Activated B cell treated with CpG ODN at 0.5 μM for 24 hours (primary cell): ENCODE data around the gene NDRG3. TPM values are rescaled to one million over a fixed set of nuclear protein-coding genes. Genes with fewer than 3 reads are reported as not detected.

Source experiments
- ATAC-seq: fragments of 200-7000 bp; cut with Tn5 transposase; one replicate; pipeline ENCODE4 v1.10.0; 2021; ENCODE audit warnings: low read depth, mild to moderate bottlenecking, moderate library complexity
- CTCF ChIA-PET: fragments of 350-600 bp; sonication (Branson Sonifier 250); formaldehyde crosslinking; loops from one replicate; lab custom pipeline; 2021; ENCODE audit warnings: antibody characterized with exemption; lab: Charles Lee
- POLR2A ChIA-PET: fragments of 350-600 bp; sonication (Branson Sonifier 250); formaldehyde crosslinking; loops from one replicate; lab custom pipeline; 2021; ENCODE audit warnings: antibody characterized with exemption; lab: Charles Lee
- DNase-seq: peaks from one replicate; pipeline ENCODE4 v3.0.0; 2022
- H3K27ac Mint-ChIP-seq: one replicate; pipeline ENCODE4 v1.8.0; 2020; ENCODE audit warnings: mixed read lengths
- H3K27me3 Mint-ChIP-seq: one replicate; pipeline ENCODE4 v1.8.0; 2021; ENCODE audit warnings: mixed read lengths
- H3K36me3 Mint-ChIP-seq: one replicate; pipeline ENCODE4 v1.8.0; 2021; ENCODE audit warnings: low read depth, mixed read lengths
- H3K4me1 Mint-ChIP-seq: one replicate; pipeline ENCODE4 v1.8.0; 2021; ENCODE audit warnings: mixed read lengths
- H3K4me3 Mint-ChIP-seq: one replicate; pipeline ENCODE4 v1.8.0; 2020; ENCODE audit warnings: mild to moderate bottlenecking, mixed read lengths
- H3K9me3 Mint-ChIP-seq: one replicate; pipeline ENCODE4 v1.8.0; 2020; ENCODE audit warnings: mixed read lengths
- CTCF ChIP-seq: fragments of 200-600 bp; IDR thresholded peaks from one replicate; pipeline ENCODE4 v1.8.0; 2022; ENCODE audit warnings: antibody characterized with exemption, mild to moderate bottlenecking
- intact Hi-C: fragments of 100-400 bp; cut with micrococcal nuclease; formaldehyde crosslinking; loops from one replicate; pipeline ENCODE4 v1.15.1; 2024
- total RNA-seq: library from RNA; stranded (reverse); gene quantifications from 2 replicates; pipeline ENCODE4 v1.2.3, GENCODE V29; 2022

Gene NDRG3
- total RNA-seq, 1 donor from 2014 or later = 21.4 TPM

GRCh38 chr20:36717657-36718056, 28.2 kb downstream of the NDRG3 start:
- ChIA-PET CTCF (no interaction called here), POLR2A (interaction anchor here (0.6 kb wide), 1 partner anchor 82 kb away, joined by 5 read pairs; no protein-coding TSS in a partner anchor)
- no peaks in the 10 kb centered on the region for H3K4me1 Mint-ChIP-seq
- no peak for TF ChIP-seq CTCF
- no peak for ATAC-seq
- no peaks in the 10 kb centered on the region for H3K27me3 Mint-ChIP-seq
- intact Hi-C loops = loop anchor here (2.0 kb wide), 1 partner anchor 169 kb away; no protein-coding TSS in a partner anchor
- no peaks in the 10 kb centered on the region for H3K9me3 Mint-ChIP-seq
- no peak for DNase-seq
- H3K4me3 Mint-ChIP-seq = no peak overlapping the region
- H3K36me3 Mint-ChIP-seq = peaks cover 23% of the 10 kb centered on the region
- no peak overlapping the region for H3K27ac Mint-ChIP-seq

- ChIA-PET CTCF (interaction anchor here (1.6 kb wide), 1 partner anchor 170 kb away, joined by 5 read pairs; no protein-coding TSS in a partner anchor), POLR2A (interaction anchor here (0.6 kb wide), 1 partner anchor 81 kb away, joined by 5 read pairs; no protein-coding TSS in a partner anchor)
Measured at GRCh38 chr20:36717021-36717420, 28.9 kb downstream of the NDRG3 start.

GRCh38 chr20:36712775-36713174, 33.1 kb downstream of the NDRG3 start:
- no peaks in the 10 kb centered on the region for H3K9me3 Mint-ChIP-seq
- H3K4me1 Mint-ChIP-seq = no peaks in the 10 kb centered on the region

More at GRCh38 chr20:36717021-36717420, 28.9 kb downstream of the NDRG3 start:
- Mint-ChIP-seq H3K9me3 (no peaks in the 10 kb centered on the region), H3K4me1 (no peaks in the 10 kb centered on the region), H3K27me3 (no peaks in the 10 kb centered on the region), H3K4me3 (no peak overlapping the region), H3K36me3 (peaks cover 21% of the 10 kb centered on the region), H3K27ac (no peak overlapping the region)
- no peak for ATAC-seq
- intact Hi-C loops = loop anchor here (2.0 kb wide), 1 partner anchor 170 kb away; no protein-coding TSS in a partner anchor
- TF ChIP-seq CTCF = no peak
- no peak for DNase-seq

GRCh38 chr20:36709126-36709525, 36.8 kb downstream of the NDRG3 start:
- Mint-ChIP-seq H3K27me3 (no peaks in the 10 kb centered on the region), H3K4me3 (no peak overlapping the region), H3K36me3 (peaks cover 15% of the 10 kb centered on the region), H3K27ac (no peak overlapping the region), H3K4me1 (no peaks in the 10 kb centered on the region), H3K9me3 (no peaks in the 10 kb centered on the region)
- DNase-seq (no peak), ATAC-seq (no peak)
- no peak for TF ChIP-seq CTCF
- intact Hi-C loops = no loop called here
- CTCF ChIA-PET = no interaction called here
- POLR2A ChIA-PET = no interaction called here

More at GRCh38 chr20:36712775-36713174, 33.1 kb downstream of the NDRG3 start:
- intact Hi-C loops = no loop called here
- DNase-seq = no peak
- peaks cover 9% of the 10 kb centered on the region for H3K36me3 Mint-ChIP-seq
- POLR2A ChIA-PET = no interaction called here
- CTCF ChIA-PET = no interaction called here
- TF ChIP-seq CTCF = no peak
- no peaks in the 10 kb centered on the region for H3K27me3 Mint-ChIP-seq
- H3K4me3 Mint-ChIP-seq = no peak overlapping the region
- H3K27ac Mint-ChIP-seq = no peak overlapping the region
- ATAC-seq = no peak

GRCh38 chr20:36703530-36703929, 42.4 kb downstream of the NDRG3 start:
- Mint-ChIP-seq H3K4me3 (no peak overlapping the region), H3K27me3 (no peaks in the 10 kb centered on the region), H3K9me3 (no peaks in the 10 kb centered on the region), H3K36me3 (peaks cover 12% of the 10 kb centered on the region), H3K27ac (no peak overlapping the region), H3K4me1 (peaks cover 4% of the 10 kb centered on the region)
- POLR2A ChIA-PET = no interaction called here
- ATAC-seq (no peak), DNase-seq (no peak)
- intact Hi-C loops = no loop called here
- TF ChIP-seq CTCF = no peak
- CTCF ChIA-PET = interaction anchor here (0.6 kb wide), 1 partner anchor 1662 kb away, joined by 3 read pairs; no protein-coding TSS in a partner anchor
